Right cardiac atrium (tissue), 5 donors: ENCODE results near the gene ZNF292. TPM values are rescaled to one million over a fixed set of nuclear protein-coding genes. Genes with fewer than 3 reads are reported as not detected.
"Not testable (repeated sequence)": the region's sequence is repeated elsewhere in the genome, so short reads cannot be mapped to it uniquely, and the experiment has no call there.

ENCODE experiments used
- ATAC-seq, 2 donors: fragments of 200-7000 bp; cut with Tn5 transposase; one replicate each; pipeline versions ENCODE4 v1.8.0 to v1.9.1; 2020; ENCODE audit warnings: moderate library complexity in 2 of 2, mild to moderate bottlenecking in 1 of 2
- DNase-seq, 3 donors: peaks; one replicate each; pipeline ENCODE4 v3.0.0-alpha.2; 2020
- H3K27ac ChIP-seq: one replicate; pipeline ENCODE4 v1.5.1; 2013; ENCODE audit warnings: mild to moderate bottlenecking, low read length, control low read depth, moderate library complexity
- H3K27me3 ChIP-seq: one replicate; pipeline ENCODE4 v1.6.1; 2013; ENCODE audit not compliant: control insufficient read depth, insufficient read depth
- H3K4me1 ChIP-seq: one replicate; pipeline ENCODE4 v1.6.1; 2013; ENCODE audit warnings: low read length; ENCODE audit not compliant: control insufficient read depth, insufficient read depth
- H3K4me3 ChIP-seq: one replicate; pipeline ENCODE4 v1.5.1; 2013; ENCODE audit warnings: low read length, control low read depth
- H3K9me3 ChIP-seq: one replicate; pipeline ENCODE4 v1.6.1; 2013; ENCODE audit warnings: low read length; ENCODE audit not compliant: control insufficient read depth
- WGBS: extraction: QIAGEN DNeasy Blood & Tissue Kit; methylation state at CpG from one replicate; pipeline ENCODE4 v1.1.7; 2013; 5-methylcytosine and 5-hydroxymethylcytosine counted together
- intact Hi-C, 4 donors: fragments of 100-400 bp; cut with DNase I; formaldehyde crosslinking; loops; one replicate each; pipeline versions ENCODE4 v1.11.0 to v1.14.0; 2022 to 2023
- polyA plus RNA-seq: library from polyadenylated mRNA; stranded (reverse); fragments of 200-250 nt; gene quantifications from one replicate; pipeline ENCODE4 v1.2.3, GENCODE V29; 2013
- total RNA-seq, 4 donors: library from RNA; stranded (reverse); fragmentation: NEBNext Ultra II Directional; extraction: Animal tissue kit (Norgen Biotek cat#: 25700); gene quantifications; one replicate each; pipeline ENCODE4 v1.2.1, GENCODE V29; 2021
- donor health status: healthy with polysubstance abuse.
- donor health status: DM: no; HTN: yes; CAD: no.
- donor health status: DM: no; HTN: no; CAD: no.
- donor health status: DM: no; HTN: yes; CAD: no; lungs with severe emphysema.
- donor health status: DM: yes; HTN: yes; CAD: no.

Gene ZNF292
- total and polyA plus RNA-seq, 5 donors, result 5.8 to 58.3 (median 47.3) TPM

GRCh38 chr6:87157596-87157995 is 2.2 kb downstream of the ZNF292 start:
- not testable (repeated sequence) for H3K4me1 ChIP-seq, H3K9me3 ChIP-seq, DNase-seq, H3K27me3 ChIP-seq, H3K4me3 ChIP-seq, H3K27ac ChIP-seq, ATAC-seq
- 79% methylated on average over 10 of the region's 10 CpGs for WGBS
- intact Hi-C loops, result loop anchor here in 1 of 4 donors (10.0 kb wide), 1 partner anchor 77 kb away; no protein-coding TSS in a partner anchor

GRCh38 chr6:87161299-87161698 is 5.9 kb downstream of the ZNF292 start:
- Histone ChIP-seq H3K4me3 (no peak overlapping the region), H3K4me1 (peaks cover 5% of the 10 kb centered on the region), H3K27me3 (no peaks in the 10 kb centered on the region), H3K27ac (no peak overlapping the region), H3K9me3 (no peaks in the 10 kb centered on the region)
- intact Hi-C loops, result no loop called here
- WGBS, result 80% methylated on average over 4 of the region's 4 CpGs
- ATAC-seq (no peak), DNase-seq (no peak)

- intact Hi-C loops, result no loop called here
- Histone ChIP-seq H3K4me3 (no peak overlapping the region), H3K27me3 (no peaks in the 10 kb centered on the region), H3K9me3 (no peaks in the 10 kb centered on the region), H3K27ac (no peak overlapping the region), H3K4me1 (peaks cover 5% of the 10 kb centered on the region)
- 93% methylated on average over 4 of the region's 4 CpGs for WGBS
- ATAC-seq (peak in 1 of 2 donors; percentile 32), DNase-seq (no peak)
Measured at GRCh38 chr6:87164004-87164403, 8.6 kb downstream of the ZNF292 start.

GRCh38 chr6:87164506-87164905 is 9.1 kb downstream of the ZNF292 start:
- Histone ChIP-seq H3K4me1 (peaks cover 6% of the 10 kb centered on the region), H3K9me3 (no peaks in the 10 kb centered on the region), H3K27me3 (no peaks in the 10 kb centered on the region), H3K4me3 (no peak overlapping the region), H3K27ac (no peak overlapping the region)
- ATAC-seq (no peak), DNase-seq (no peak)
- intact Hi-C loops, result no loop called here
- WGBS, result 91% methylated on average over 7 of the region's 7 CpGs

- 56% methylated on average over 2 of the region's 2 CpGs for WGBS
- peaks cover 8% of the 10 kb centered on the region for H3K4me1 ChIP-seq
- no peak overlapping the region for H3K27ac ChIP-seq
- no peaks in the 10 kb centered on the region for H3K9me3 ChIP-seq
- H3K4me3 ChIP-seq, result no peak overlapping the region
- H3K27me3 ChIP-seq, result no peaks in the 10 kb centered on the region
- intact Hi-C loops, result no loop called here
- no peak for ATAC-seq
- DNase-seq, result no peak
Measured at GRCh38 chr6:87165185-87165584, 9.8 kb downstream of the ZNF292 start.

- 72% methylated on average over 2 of the region's 2 CpGs for WGBS
- DNase-seq, result no peak
- ATAC-seq, result no peak
- H3K27ac ChIP-seq, result no peak overlapping the region
- no peaks in the 10 kb centered on the region for H3K27me3 ChIP-seq
- intact Hi-C loops, result no loop called here
- H3K4me3 ChIP-seq, result no peak overlapping the region
- no peaks in the 10 kb centered on the region for H3K9me3 ChIP-seq
- H3K4me1 ChIP-seq, result peaks cover 3% of the 10 kb centered on the region
Measured at GRCh38 chr6:87171938-87172633, 16.7 kb downstream of the ZNF292 start.

- H3K4me1 ChIP-seq, result peaks cover 4% of the 10 kb centered on the region
- DNase-seq (peak in 1 of 3 donors; percentile 53), ATAC-seq (peak; percentile 83 to 91)
- H3K27me3 ChIP-seq, result no peaks in the 10 kb centered on the region
- no peak overlapping the region for H3K27ac ChIP-seq
- H3K9me3 ChIP-seq, result no peaks in the 10 kb centered on the region
- intact Hi-C loops, result no loop called here
- WGBS, result 41% methylated on average over 3 of the region's 3 CpGs
- H3K4me3 ChIP-seq, result no peak overlapping the region
Measured at GRCh38 chr6:87174078-87174579, 18.8 kb downstream of the ZNF292 start.

- Histone ChIP-seq H3K27ac (no peak overlapping the region), H3K27me3 (no peaks in the 10 kb centered on the region), H3K4me1 (peaks cover 7% of the 10 kb centered on the region), H3K4me3 (no peak overlapping the region), H3K9me3 (no peaks in the 10 kb centered on the region)
- DNase-seq (no peak), ATAC-seq (no peak)
- intact Hi-C loops, result no loop called here
- 97% methylated on average over 2 of the region's 2 CpGs for WGBS
Measured at GRCh38 chr6:87176493-87176892, 21.1 kb downstream of the ZNF292 start.

- Histone ChIP-seq H3K4me1 (peaks cover 7% of the 10 kb centered on the region), H3K27me3 (no peaks in the 10 kb centered on the region), H3K9me3 (no peaks in the 10 kb centered on the region), H3K27ac (no peak overlapping the region), H3K4me3 (no peak overlapping the region)
- ATAC-seq (no peak), DNase-seq (no peak)
- intact Hi-C loops, result no loop called here
- WGBS, result 92% methylated on average over 7 of the region's 7 CpGs
Measured at GRCh38 chr6:87180105-87180728, 24.9 kb downstream of the ZNF292 start.

- intact Hi-C loops, result no loop called here
- Histone ChIP-seq H3K27me3 (no peaks in the 10 kb centered on the region), H3K4me3 (no peak overlapping the region), H3K27ac (no peak overlapping the region), H3K4me1 (peaks cover 11% of the 10 kb centered on the region), H3K9me3 (no peaks in the 10 kb centered on the region)
- 96% methylated on average over 6 of the region's 6 CpGs for WGBS
- ATAC-seq (no peak), DNase-seq (no peak)
Measured at GRCh38 chr6:87181903-87182302, 26.5 kb downstream of the ZNF292 start.

GRCh38 chr6:87182321-87182720 is 27.0 kb downstream of the ZNF292 start:
- Histone ChIP-seq H3K27ac (no peak overlapping the region), H3K9me3 (no peaks in the 10 kb centered on the region), H3K4me3 (no peak overlapping the region), H3K27me3 (no peaks in the 10 kb centered on the region), H3K4me1 (peaks cover 11% of the 10 kb centered on the region)
- DNase-seq (no peak), ATAC-seq (no peak)
- WGBS, result 83% methylated on average over 2 of the region's 2 CpGs
- intact Hi-C loops, result no loop called here
